ENCODE data around the gene ABCD4.

- no peak for TF ChIP-seq CTCF (IDR thresholded peaks at IDR 0.05)
- TF ChIP-seq POLR2A (IDR thresholded peaks at IDR 0.05) = no peak
Observed at GRCh38 chr14:74296037-74296467, 6.7 kb downstream of the ABCD4 start.
